ENCODE measurements around the gene MRPL58. TPM values are rescaled to one million over a fixed set of nuclear protein-coding genes. Genes with fewer than 3 reads are reported as not detected.

Gene MRPL58
- total RNA-seq, 3 donors from 2014 or later (not counting 1 experiment from before 2014, with no cell fraction given) = 9.0 to 15.7 (median 12.9) TPM

DNA sequence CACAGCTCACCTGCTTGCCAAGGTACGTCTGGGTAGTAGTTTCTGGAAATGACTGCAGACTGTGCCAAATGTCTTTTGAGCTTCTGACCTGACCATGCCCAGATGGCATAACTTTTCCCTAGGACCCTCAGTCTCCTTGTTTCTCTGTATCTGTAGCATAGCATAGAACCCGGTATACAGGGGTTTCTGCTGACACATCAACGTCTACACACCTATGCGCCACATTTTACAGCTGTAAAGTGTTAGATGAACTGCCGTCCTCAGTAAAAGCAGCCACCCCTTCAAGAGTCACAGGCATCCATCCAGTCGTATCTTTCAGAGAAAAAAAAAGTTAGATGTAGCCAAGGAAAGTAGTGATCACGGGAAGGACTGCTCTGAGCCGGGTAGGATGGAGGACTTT is 52.0 kb downstream of the MRPL58 start:
- WGBS (ENCODE audit: insufficient coverage) = 95% methylated on average over 8 of the region's 8 CpGs
- H3K27me3 Mint-ChIP-seq (ENCODE audit: low read depth in 2 of 2) = no peaks in the 10 kb centered on the region
- no peak overlapping the region for H3K4me3 ChIP-seq (ENCODE audit: low read length)
- H3K4me1 ChIP-seq (ENCODE audit: control insufficient read depth, insufficient read depth, low read length) = peaks cover 5% of the 10 kb centered on the region
- peaks cover 0 to 6% of the 10 kb centered on the region in 2 donors for H3K4me1 Mint-ChIP-seq
- H3K27ac Mint-ChIP-seq = no peak overlapping the region
- no peak overlapping the region for H3K27ac ChIP-seq (ENCODE audit: low read length)
- ATAC-seq (no peak), DNase-seq (no peak)
- H3K9me3 ChIP-seq (ENCODE audit: control insufficient read depth, insufficient read depth, low read length) = no peaks in the 10 kb centered on the region
- no peaks in the 10 kb centered on the region for H3K9me3 Mint-ChIP-seq
- intact Hi-C loops (cut with micrococcal nuclease) = no loop called here
- H3K27me3 ChIP-seq (ENCODE audit: control insufficient read depth, insufficient read depth, low read length) = no peaks in the 10 kb centered on the region
- H3K36me3 ChIP-seq (ENCODE audit: control insufficient read depth, insufficient read depth, low read length) = peaks cover 45% of the 10 kb centered on the region
- no peak overlapping the region for H3K4me3 Mint-ChIP-seq
- TF ChIP-seq, protein P1, sequence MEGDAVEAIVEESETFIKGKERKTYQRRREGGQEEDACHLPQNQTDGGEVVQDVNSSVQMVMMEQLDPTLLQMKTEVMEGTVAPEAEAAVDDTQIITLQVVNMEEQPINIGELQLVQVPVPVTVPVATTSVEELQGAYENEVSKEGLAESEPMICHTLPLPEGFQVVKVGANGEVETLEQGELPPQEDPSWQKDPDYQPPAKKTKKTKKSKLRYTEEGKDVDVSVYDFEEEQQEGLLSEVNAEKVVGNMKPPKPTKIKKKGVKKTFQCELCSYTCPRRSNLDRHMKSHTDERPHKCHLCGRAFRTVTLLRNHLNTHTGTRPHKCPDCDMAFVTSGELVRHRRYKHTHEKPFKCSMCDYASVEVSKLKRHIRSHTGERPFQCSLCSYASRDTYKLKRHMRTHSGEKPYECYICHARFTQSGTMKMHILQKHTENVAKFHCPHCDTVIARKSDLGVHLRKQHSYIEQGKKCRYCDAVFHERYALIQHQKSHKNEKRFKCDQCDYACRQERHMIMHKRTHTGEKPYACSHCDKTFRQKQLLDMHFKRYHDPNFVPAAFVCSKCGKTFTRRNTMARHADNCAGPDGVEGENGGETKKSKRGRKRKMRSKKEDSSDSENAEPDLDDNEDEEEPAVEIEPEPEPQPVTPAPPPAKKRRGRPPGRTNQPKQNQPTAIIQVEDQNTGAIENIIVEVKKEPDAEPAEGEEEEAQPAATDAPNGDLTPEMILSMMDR (IDR thresholded peaks at IDR 0.05) = no peak
- peaks cover 10% of the 10 kb centered on the region for H3K36me3 Mint-ChIP-seq

DNA sequence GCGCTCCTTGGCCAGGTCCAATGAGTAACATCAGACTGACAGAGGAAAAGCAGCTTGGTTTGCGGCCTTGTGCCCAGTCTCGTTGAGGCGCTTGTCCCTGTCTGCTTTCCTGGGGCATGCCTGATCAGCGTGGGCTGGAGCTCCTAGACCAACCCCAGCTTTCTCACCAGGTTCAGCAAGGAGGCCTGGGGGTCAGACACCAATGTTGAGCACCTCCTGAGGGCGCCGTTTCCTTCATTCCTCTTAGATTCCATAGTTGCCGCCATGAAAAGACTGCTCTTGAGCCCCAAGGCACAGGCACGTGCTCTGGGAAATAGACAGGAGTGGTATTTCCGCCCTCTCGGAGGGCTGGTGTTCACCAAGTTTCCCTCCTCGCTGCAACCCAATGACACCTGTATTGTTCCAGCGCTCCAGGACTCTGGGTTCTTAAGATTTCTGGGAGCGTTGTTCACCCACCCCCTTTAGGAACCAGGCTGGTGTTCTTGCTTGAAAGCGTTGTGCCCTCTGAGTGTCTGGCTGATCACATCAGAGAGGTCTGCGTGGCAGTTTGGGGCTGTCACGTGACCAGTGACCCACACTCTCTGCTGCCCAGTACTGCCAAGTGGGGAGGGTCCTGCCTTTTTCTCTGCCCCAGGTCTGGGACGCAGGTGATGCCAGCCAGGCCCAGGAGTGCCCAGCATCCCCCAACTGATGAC is 52.5 kb downstream of the MRPL58 start:
- TF ChIP-seq, protein P1 (IDR thresholded peaks at IDR 0.05) = no peak
- Mint-ChIP-seq H3K27ac (no peak overlapping the region), H3K9me3 (no peaks in the 10 kb centered on the region), H3K4me1 (peaks cover 0 to 6% of the 10 kb centered on the region in 2 donors), H3K27me3 (ENCODE audit: low read depth in 2 of 2) (no peaks in the 10 kb centered on the region), H3K36me3 (peaks cover 10% of the 10 kb centered on the region), H3K4me3 (no peak overlapping the region)
- Histone ChIP-seq H3K27ac (ENCODE audit: low read length) (no peak overlapping the region), H3K4me1 (ENCODE audit: control insufficient read depth, insufficient read depth, low read length) (peaks cover 5% of the 10 kb centered on the region), H3K4me3 (ENCODE audit: low read length) (no peak overlapping the region), H3K36me3 (ENCODE audit: control insufficient read depth, insufficient read depth, low read length) (peaks cover 39% of the 10 kb centered on the region), H3K27me3 (ENCODE audit: control insufficient read depth, insufficient read depth, low read length) (no peaks in the 10 kb centered on the region), H3K9me3 (ENCODE audit: control insufficient read depth, insufficient read depth, low read length) (no peaks in the 10 kb centered on the region)
- no peak for ATAC-seq
- 98% methylated on average over 18 of the region's 18 CpGs for WGBS (ENCODE audit: insufficient coverage)
- intact Hi-C loops (cut with micrococcal nuclease) = no loop called here
- DNase-seq = no peak

DNA sequence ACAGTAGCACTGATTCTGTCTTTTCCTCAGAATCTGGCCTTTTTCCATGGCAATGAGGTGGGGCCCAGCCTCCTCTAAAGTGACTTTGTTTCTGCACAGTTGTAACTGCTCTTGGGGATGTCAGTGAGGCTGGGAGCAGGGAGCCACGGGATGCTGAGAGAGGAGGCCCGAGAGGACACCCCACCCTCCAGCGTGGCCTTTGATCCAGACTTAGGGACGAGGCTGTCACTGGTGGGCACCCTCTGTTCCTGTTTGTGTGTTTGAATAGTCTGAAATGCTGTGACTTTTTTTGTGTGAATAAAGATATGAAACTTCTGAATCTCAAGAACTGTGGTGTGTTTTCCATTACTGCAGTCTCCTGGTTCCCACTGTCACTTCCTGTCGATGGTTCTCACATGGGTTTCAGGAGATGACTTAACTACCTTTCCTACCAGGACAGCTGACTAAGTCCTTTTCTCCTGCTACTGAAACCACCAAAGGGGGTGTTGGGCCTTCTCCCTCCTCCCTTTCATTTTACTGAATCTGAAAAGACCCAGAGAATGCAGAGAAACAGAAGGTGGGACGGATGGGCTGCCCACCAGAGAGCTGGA is 53.2 kb downstream of the MRPL58 start:
- Histone ChIP-seq H3K4me1 (ENCODE audit: control insufficient read depth, insufficient read depth, low read length) (peaks cover 5% of the 10 kb centered on the region), H3K36me3 (ENCODE audit: control insufficient read depth, insufficient read depth, low read length) (peaks cover 38% of the 10 kb centered on the region), H3K27ac (ENCODE audit: low read length) (no peak overlapping the region), H3K4me3 (ENCODE audit: low read length) (no peak overlapping the region), H3K27me3 (ENCODE audit: control insufficient read depth, insufficient read depth, low read length) (no peaks in the 10 kb centered on the region), H3K9me3 (ENCODE audit: control insufficient read depth, insufficient read depth, low read length) (no peaks in the 10 kb centered on the region)
- peaks cover 0 to 6% of the 10 kb centered on the region in 2 donors for H3K4me1 Mint-ChIP-seq
- 81% methylated on average over 6 of the region's 6 CpGs for WGBS (ENCODE audit: insufficient coverage)
- H3K36me3 Mint-ChIP-seq = peaks cover 10% of the 10 kb centered on the region
- H3K27me3 Mint-ChIP-seq (ENCODE audit: low read depth in 2 of 2) = no peaks in the 10 kb centered on the region
- TF ChIP-seq, protein P1 (IDR thresholded peaks at IDR 0.05) = no peak
- no peak overlapping the region for H3K4me3 Mint-ChIP-seq
- ATAC-seq = no peak
- no peak for DNase-seq
- H3K9me3 Mint-ChIP-seq = no peaks in the 10 kb centered on the region
- no peak overlapping the region for H3K27ac Mint-ChIP-seq
- intact Hi-C loops (cut with micrococcal nuclease) = no loop called here

Measured in natural killer cell (primary cell).